Subcutaneous adipose tissue (tissue), 4 donors: Measurements from ENCODE around the gene FAM25G. TPM values are rescaled to one million over a fixed set of nuclear protein-coding genes. Genes with fewer than 3 reads are reported as not detected.

Source experiments
- small RNA-seq: library from RNA; depleted of rRNA; stranded (forward); fragments of <200 nt; gene quantifications from one replicate; pipeline ENCODE3, GENCODE V24; 2016
- total RNA-seq, 4 donors: library from RNA; depleted of rRNA; stranded (reverse); fragments of >200 nt; gene quantifications; one replicate each; pipeline ENCODE4 v1.1.0, GENCODE V29; 2016
- TF ChIP-seq, protein P1 (sequence below): fragments of 450-650 bp; IDR thresholded peaks from one replicate; pipeline ENCODE4 v1.5.1; 2016; ENCODE audit warnings: low read depth, mild to moderate bottlenecking, control low read depth, antibody characterized with exemption, moderate library complexity

FAM25G gene
- total RNA-seq, 4 donors from 2014 or later = not detected

DNA sequence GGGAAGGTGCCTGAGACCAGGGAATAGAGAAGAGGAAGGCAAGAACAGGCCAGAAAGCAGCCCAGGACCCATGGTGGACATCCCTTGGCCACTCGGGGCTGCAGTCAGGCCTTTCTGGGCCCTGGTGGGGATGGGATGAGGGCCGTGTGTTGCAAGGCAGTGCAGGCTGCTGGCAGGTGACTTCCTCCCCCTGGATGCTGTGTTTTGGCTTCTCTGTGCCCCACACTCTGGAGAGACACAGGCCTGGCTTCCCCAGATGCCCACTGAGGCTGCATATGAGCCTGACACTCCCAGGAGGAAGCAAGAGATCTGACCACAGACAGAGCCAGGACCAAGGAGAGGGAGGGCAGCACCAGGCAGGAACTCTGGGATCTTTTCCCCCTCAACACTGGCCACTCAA, 47.5 kb downstream of the FAM25G start:
- TF ChIP-seq, protein P1, sequence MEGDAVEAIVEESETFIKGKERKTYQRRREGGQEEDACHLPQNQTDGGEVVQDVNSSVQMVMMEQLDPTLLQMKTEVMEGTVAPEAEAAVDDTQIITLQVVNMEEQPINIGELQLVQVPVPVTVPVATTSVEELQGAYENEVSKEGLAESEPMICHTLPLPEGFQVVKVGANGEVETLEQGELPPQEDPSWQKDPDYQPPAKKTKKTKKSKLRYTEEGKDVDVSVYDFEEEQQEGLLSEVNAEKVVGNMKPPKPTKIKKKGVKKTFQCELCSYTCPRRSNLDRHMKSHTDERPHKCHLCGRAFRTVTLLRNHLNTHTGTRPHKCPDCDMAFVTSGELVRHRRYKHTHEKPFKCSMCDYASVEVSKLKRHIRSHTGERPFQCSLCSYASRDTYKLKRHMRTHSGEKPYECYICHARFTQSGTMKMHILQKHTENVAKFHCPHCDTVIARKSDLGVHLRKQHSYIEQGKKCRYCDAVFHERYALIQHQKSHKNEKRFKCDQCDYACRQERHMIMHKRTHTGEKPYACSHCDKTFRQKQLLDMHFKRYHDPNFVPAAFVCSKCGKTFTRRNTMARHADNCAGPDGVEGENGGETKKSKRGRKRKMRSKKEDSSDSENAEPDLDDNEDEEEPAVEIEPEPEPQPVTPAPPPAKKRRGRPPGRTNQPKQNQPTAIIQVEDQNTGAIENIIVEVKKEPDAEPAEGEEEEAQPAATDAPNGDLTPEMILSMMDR = no peak

DNA sequence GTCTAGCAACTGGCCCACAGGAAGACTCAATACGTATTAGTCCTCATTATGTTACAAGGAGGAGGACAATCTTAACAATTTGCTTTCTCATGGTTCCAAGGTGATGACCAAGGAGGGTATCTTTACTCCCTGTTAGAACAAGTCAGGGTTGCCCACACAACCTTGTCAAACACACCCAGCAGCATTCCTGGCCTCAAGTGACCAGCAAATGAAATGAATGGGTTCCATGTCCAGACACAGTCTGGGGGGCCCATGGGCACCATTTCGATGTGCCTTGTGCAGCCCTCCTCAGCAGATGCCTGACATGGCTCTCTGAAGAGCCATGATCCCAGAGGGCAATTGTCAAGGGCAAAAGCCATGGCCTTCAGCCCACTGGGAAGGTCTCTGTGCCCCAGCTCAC, 48.4 kb downstream of the FAM25G start:
- TF ChIP-seq, protein P1 = no peak

DNA sequence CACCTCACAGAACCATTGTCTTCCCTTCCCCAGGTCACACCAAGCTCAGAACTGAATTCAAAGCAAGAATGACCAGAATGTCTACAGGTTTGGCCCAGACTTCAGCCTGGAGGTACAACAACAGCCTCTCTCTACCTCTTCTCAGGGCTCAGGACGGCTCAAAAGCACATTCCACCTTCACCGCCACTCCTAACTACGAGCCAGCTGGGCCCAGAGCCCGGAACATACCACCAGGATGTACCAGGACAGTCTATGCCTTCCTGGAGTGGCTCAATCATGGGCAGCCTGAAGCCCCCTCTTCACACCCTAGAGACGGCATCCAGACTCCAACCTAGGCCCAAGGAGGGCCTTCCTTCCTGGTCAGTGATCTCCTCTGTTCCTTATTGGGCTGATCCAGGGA, 49.1 kb downstream of the FAM25G start:
- TF ChIP-seq, protein P1 = no peak

DNA sequence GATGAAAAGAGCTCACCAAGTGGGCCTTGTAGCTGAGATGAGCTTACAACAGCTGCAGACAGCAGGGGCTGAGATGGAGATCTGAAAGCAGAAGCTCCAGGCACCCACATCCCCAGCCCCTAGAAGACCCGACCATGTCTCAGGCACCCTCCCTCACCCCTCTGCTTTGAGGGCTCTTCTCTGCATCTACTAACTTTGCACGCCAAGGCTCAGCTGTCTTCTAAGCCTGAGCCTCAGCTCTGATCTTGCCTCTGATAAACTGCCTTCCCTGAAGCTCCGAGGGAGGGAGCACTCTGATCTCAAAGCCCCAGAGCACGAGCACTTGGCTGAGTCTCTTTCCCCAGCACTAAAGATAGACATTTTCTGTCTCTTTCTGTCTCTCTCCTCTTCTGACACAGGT, 49.6 kb downstream of the FAM25G start:
- TF ChIP-seq, protein P1 = no peak

DNA sequence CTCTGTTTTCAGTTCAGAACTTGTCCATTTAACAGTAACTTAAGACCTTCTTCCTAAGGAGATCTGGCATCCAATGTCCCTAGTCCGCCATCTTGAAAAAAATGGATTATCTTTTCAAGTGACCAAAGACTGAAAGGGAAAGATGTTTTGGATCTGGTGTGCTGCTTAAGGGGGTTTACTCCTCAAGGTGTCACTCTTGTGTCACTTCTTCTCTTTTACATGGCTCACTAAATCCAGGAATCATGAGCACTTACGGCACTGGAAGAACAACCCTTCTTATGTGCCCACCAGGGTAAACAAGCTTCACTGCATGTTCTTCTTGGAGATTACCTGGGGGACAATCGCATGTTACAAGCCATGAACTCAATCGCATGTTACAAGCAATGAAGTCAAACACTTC, 51.3 kb downstream of the FAM25G start:
- TF ChIP-seq, protein P1 = no peak

DNA sequence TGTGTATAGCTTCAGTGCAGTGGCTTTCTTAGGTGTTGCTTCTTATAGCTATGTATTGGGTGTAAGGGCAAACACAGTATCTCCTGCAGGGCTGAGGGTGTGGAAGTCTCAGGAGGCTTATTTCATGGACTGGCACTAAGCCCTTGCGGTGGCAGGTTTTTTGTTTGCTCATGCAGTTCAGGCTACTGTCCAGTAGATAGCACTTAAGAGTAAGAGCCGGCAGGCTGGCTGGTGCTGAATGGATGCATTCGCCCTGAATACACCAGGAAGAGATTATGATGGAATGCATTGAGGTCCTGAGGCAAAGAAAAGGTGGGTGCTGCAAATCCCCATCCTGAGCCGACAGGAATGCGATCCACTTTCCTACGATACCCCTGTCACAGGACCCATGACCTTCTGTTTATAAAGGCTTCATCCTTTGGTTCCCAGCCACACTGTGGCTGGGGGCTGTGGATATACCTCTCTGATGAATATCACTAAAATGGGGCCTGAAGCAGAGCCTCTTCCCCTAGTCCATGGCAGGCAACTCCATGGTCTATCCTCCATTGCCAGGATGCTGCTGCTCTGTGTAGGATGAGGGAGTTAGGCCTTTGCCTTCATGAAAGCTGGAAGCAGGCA, 52.5 kb downstream of the FAM25G start:
- TF ChIP-seq, protein P1 = no peak

Small RNAs within 50 kb of the gene (small RNA-seq; reads per million reads assigned to genes)
- not detected for gene AL591684.3
- not detected for gene RNA5SP312

Other genes with a start within 250 kb of the FAM25G start
- gene GDF10, start 191.5 kb downstream of the FAM25G start, total RNA-seq = 1 to 10 TPM; 2.9 to 9.7 (median 5.1) TPM
- gene GDF2, start 169.2 kb downstream of the FAM25G start, total RNA-seq = not detected
- gene RBP3, start 143.3 kb downstream of the FAM25G start, total RNA-seq = not detected
- gene ZNF488, start 107.4 kb downstream of the FAM25G start, total RNA-seq = under 1 TPM in 1 of 4 donors, not detected in 3; 0.19 TPM
- gene ANXA8, start 7.6 kb downstream of the FAM25G start, total RNA-seq = 1 to 10 TPM in 1 of 4 donors, not detected in 3; 1.1 TPM
- gene AGAP9, start 31.9 kb upstream of the FAM25G start, total RNA-seq = 10 to 100 TPM in 2 of 4 donors, 1 to 10 TPM in 2; 1.5 to 16.0 (median 9.2) TPM